Endodermal cell (in vitro differentiated cells): Measurements from ENCODE around the gene PNPO. TPM values are rescaled to one million over a fixed set of nuclear protein-coding genes. Genes with fewer than 3 reads are reported as not detected.

Experiments
- DNase-seq: peaks from one replicate; pipeline ENCODE4 v3.0.0-alpha.2; 2017
- H3K27ac ChIP-seq: 2 replicates; pipeline ENCODE4 v1.5.1; 2013; ENCODE audit warnings: mild to moderate bottlenecking, low read depth, low read length, moderate library complexity
- H3K27me3 ChIP-seq: 2 replicates; pipeline ENCODE4 v1.6.1; 2013; ENCODE audit warnings: mild to moderate bottlenecking, low read length, moderate library complexity; ENCODE audit not compliant: insufficient read depth, control insufficient read depth, poor library complexity, severe bottlenecking
- H3K36me3 ChIP-seq: 2 replicates; pipeline ENCODE4 v1.7.0; 2013; ENCODE audit warnings: mild to moderate bottlenecking, low read length, moderate library complexity; ENCODE audit not compliant: control insufficient read depth, insufficient read depth
- H3K4me1 ChIP-seq: one replicate; pipeline ENCODE4 v1.7.0; 2013; ENCODE audit warnings: low read length; ENCODE audit not compliant: control insufficient read depth, insufficient read depth
- H3K4me3 ChIP-seq: 2 replicates; pipeline ENCODE4 v1.5.1; 2013; ENCODE audit warnings: mild to moderate bottlenecking, low read length, moderate library complexity
- H3K9ac ChIP-seq: 2 replicates; pipeline ENCODE4 v1.6.1; 2013; ENCODE audit warnings: mild to moderate bottlenecking, low read length, moderate library complexity; ENCODE audit not compliant: poor library complexity, severe bottlenecking; ENCODE audit errors: extremely low read depth
- H3K9me3 ChIP-seq: 2 replicates; pipeline ENCODE4 v1.6.1; 2013; ENCODE audit warnings: mild to moderate bottlenecking, low read length, moderate library complexity; ENCODE audit not compliant: control insufficient read depth
- H3K27ac Mint-ChIP-seq: 2 replicates; pipeline ENCODE4 v1.8.0; 2020; ENCODE audit warnings: mixed read lengths
- H3K27me3 Mint-ChIP-seq: 2 replicates; pipeline ENCODE4 v1.8.0; 2021; ENCODE audit warnings: mild to moderate bottlenecking, mixed read lengths; ENCODE audit not compliant: insufficient read depth
- H3K36me3 Mint-ChIP-seq: 2 replicates; pipeline ENCODE4 v1.8.0; 2020; ENCODE audit warnings: low read depth, mixed read lengths
- H3K4me1 Mint-ChIP-seq: 2 replicates; pipeline ENCODE4 v1.8.0; 2020; ENCODE audit warnings: mixed read lengths
- H3K4me3 Mint-ChIP-seq: 2 replicates; pipeline ENCODE4 v1.8.0; 2020; ENCODE audit warnings: mild to moderate bottlenecking, moderate library complexity, mixed read lengths
- H3K9me3 Mint-ChIP-seq: 2 replicates; pipeline ENCODE4 v1.8.0; 2020; ENCODE audit warnings: mild to moderate bottlenecking, mixed read lengths
- CTCF ChIP-seq: fragments of 200-600 bp; sonication (generic); conservative IDR thresholded peaks from 2 replicates; pipeline ENCODE4 v1.5.0; 2021; ENCODE audit warnings: antibody characterized with exemption, mild to moderate bottlenecking
- WGBS, 2 experiments: methylation state at CpG; one replicate each; pipeline versions ENCODE4 v1.1.5 to v1.1.7; 2013; ENCODE audit warnings: missing lambda C conversion rate in 2 of 2, mixed read lengths in 1 of 2; ENCODE audit not compliant: insufficient coverage in 1 of 2, insufficient read length in 1 of 2; 5-methylcytosine and 5-hydroxymethylcytosine counted together
- total RNA-seq, 2 donors: library from RNA; stranded (reverse); fragmentation: NEBNext Ultra II Directional in 1 of 2; extraction: Animal tissue kit (Norgen Biotek cat#: 25700) in 1 of 2; gene quantifications; 2 replicates in 1 of 2; 3 replicates in 1 of 2; pipeline ENCODE4 v1.2.1, GENCODE V29; 2021

The PNPO gene
- total RNA-seq, 2 donors from 2014 or later: 8.5 to 10.4 TPM

- H3K4me3 ChIP-seq: no peak overlapping the region
- no peaks in the 10 kb centered on the region for H3K27me3 ChIP-seq
- H3K9ac ChIP-seq: no peak overlapping the region
- TF ChIP-seq CTCF: no peak
- no peaks in the 10 kb centered on the region for H3K9me3 Mint-ChIP-seq
- H3K27ac Mint-ChIP-seq: no peak overlapping the region
- H3K4me3 Mint-ChIP-seq: no peak overlapping the region
- H3K36me3 Mint-ChIP-seq: peaks cover 41% of the 10 kb centered on the region
- peaks cover 5% of the 10 kb centered on the region for H3K4me1 Mint-ChIP-seq
- H3K27ac ChIP-seq: peak overlapping the region; percentile 72
- peaks cover 23% of the 10 kb centered on the region for H3K36me3 ChIP-seq
- H3K27me3 Mint-ChIP-seq: no peaks in the 10 kb centered on the region
- DNase-seq: no peak
- no peaks in the 10 kb centered on the region for H3K9me3 ChIP-seq
- WGBS, 2 experiments: 92 to 97% methylated on average over 7 to 13 of the region's 14 CpGs
- H3K4me1 ChIP-seq: peaks cover 12% of the 10 kb centered on the region
Measured at GRCh38 chr17:47982091-47982617, 40.8 kb downstream of the PNPO start.

DNA sequence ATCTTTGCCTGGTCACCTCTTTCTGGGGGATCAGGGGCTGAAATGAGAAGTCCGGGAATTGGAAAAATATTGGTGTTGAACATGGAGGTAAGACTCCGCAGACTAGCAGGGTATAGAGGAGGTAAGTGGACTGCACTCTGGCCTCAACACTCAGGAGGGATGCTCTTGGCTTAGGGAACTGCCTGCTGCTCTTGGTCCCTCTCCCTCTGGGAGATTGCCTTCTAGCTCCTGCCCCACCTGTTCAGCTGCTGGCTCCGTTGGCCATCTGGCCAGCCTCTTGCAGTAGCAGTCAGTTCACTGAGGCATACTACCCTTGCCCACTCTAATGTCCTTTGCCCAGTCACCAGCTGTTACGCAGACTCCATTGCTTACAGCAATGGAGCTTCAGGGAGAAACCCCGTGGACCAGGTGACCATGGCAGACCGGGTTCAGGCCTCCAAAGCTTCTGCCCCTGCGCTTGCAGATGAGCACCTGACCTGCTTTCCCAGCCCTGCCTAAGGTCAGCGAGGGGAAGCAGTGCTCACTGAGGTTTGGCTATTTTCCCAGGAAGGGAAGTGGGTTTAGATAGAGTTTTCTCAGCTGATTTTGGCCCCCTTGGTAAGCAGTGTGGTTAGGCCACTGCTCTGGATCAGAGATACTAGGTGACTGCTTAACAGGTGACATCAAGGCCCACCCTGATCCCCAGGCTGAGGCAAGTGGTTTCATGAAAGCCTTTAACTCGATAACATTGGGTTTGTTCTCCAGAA is 41.4 kb downstream of the PNPO start:
- H3K36me3 Mint-ChIP-seq: peaks cover 35% of the 10 kb centered on the region
- H3K27ac ChIP-seq: peak overlapping the region; percentile 72

More for the DNA sequence above, 41.4 kb downstream of the PNPO start:
- Histone ChIP-seq H3K4me3 (no peak overlapping the region), H3K27me3 (no peaks in the 10 kb centered on the region), H3K9me3 (no peaks in the 10 kb centered on the region), H3K36me3 (peaks cover 20% of the 10 kb centered on the region), H3K4me1 (peaks cover 12% of the 10 kb centered on the region), H3K9ac (no peak overlapping the region)
- peaks cover 11% of the 10 kb centered on the region for H3K4me1 Mint-ChIP-seq
- H3K4me3 Mint-ChIP-seq: no peak overlapping the region
- H3K27me3 Mint-ChIP-seq: no peaks in the 10 kb centered on the region
- no peak for TF ChIP-seq CTCF
- no peak for DNase-seq
- no peak overlapping the region for H3K27ac Mint-ChIP-seq
- WGBS, 2 experiments: 91 to 94% methylated on average over 6 to 9 of the region's 9 CpGs
- no peaks in the 10 kb centered on the region for H3K9me3 Mint-ChIP-seq
